SK-N-SH (cell line): ENCODE measurements around the gene HAUS3. TPM values are rescaled to one million over a fixed set of nuclear protein-coding genes. Genes with fewer than 3 reads are reported as not detected.

Experiments
- CTCF ChIA-PET: fragments of 300-600, 350-600 bp; formaldehyde crosslinking; extraction: SDS; loops from one replicate; lab custom pipeline; 2021; lab: Yijun Ruan, JAX
- POLR2A ChIA-PET: fragments of 350-600 bp; sonication (Branson Sonifier 250); formaldehyde crosslinking; extraction: SDS; loops from one replicate; lab custom pipeline; 2020; ENCODE audit warnings: antibody characterized with exemption, inconsistent platforms; lab: Yijun Ruan, JAX
- DNase-seq: peaks from one replicate; pipeline ENCODE4 v3.0.0; 2012
- H2AFZ ChIP-seq: fragments of 200-600 bp; sonication (generic); 2 replicates; pipeline ENCODE4 v1.8.1; 2016; ENCODE audit warnings: antibody characterized with exemption, mild to moderate bottlenecking, low read depth
- H3F3A ChIP-seq: fragments of 200-600 bp; sonication (generic); replicated peaks from 2 replicates; pipeline ENCODE3; 2016; ENCODE audit warnings: antibody characterized with exemption, mild to moderate bottlenecking; ENCODE audit not compliant: insufficient read depth
- H3K27ac ChIP-seq, 2 experiments: fragments of 200-500 bp in 1 of 2; fragments of 200-600 bp in 1 of 2; sonication (Bioruptor generic) in 1 of 2; sonication (generic), shearing (Covaris generic) in 1 of 2; 2 replicates each; pipeline versions ENCODE4 v1.5.1 to v1.6.1; 2014 to 2016; ENCODE audit warnings: low read depth in 2 of 2, inconsistent platforms in 1 of 2, low read length in 1 of 2, mild to moderate bottlenecking in 1 of 2, mixed read lengths in 1 of 2
- H3K27me3 ChIP-seq: fragments of 200-600 bp; sonication (generic), shearing (Covaris generic); 2 replicates; pipeline ENCODE4 v1.6.1; 2016; ENCODE audit warnings: mixed run types; ENCODE audit not compliant: insufficient read depth
- H3K36me3 ChIP-seq, 2 experiments: fragments of 200-500 bp in 1 of 2; fragments of 200-600 bp in 1 of 2; sonication (Bioruptor generic) in 1 of 2; sonication (generic) in 1 of 2; replicated peaks in 1 of 2; 2 replicates each; pipeline versions ENCODE3 to v1.5.1; 2014 to 2016; ENCODE audit warnings: low read length in 1 of 2, mild to moderate bottlenecking in 1 of 2; ENCODE audit not compliant: insufficient read depth in 2 of 2, control insufficient read depth in 1 of 2
- H3K4me1 ChIP-seq, 2 experiments: fragments of 200-500 bp in 1 of 2; fragments of 200-600 bp in 1 of 2; sonication (Bioruptor generic) in 1 of 2; sonication (generic), shearing (Covaris generic) in 1 of 2; 2 replicates each; pipeline versions ENCODE4 v1.5.1 to v1.6.1; 2014 to 2016; ENCODE audit warnings: low read depth in 1 of 2, low read length in 1 of 2, mixed run types in 1 of 2; ENCODE audit not compliant: insufficient read depth in 2 of 2, control insufficient read depth in 1 of 2
- H3K4me2 ChIP-seq: fragments of 200-600 bp; sonication (generic), shearing (Covaris generic); 2 replicates; pipeline ENCODE4 v1.6.1; 2017; ENCODE audit warnings: mixed run types
- H3K4me3 ChIP-seq, 2 experiments: fragments of 200-500 bp in 1 of 2; fragments of 200-600 bp in 1 of 2; sonication (Bioruptor generic) in 1 of 2; sonication (generic), shearing (Covaris generic) in 1 of 2; 2 replicates each; pipeline versions ENCODE4 v1.5.1 to v1.8.1; 2014 to 2016; ENCODE audit warnings: low read depth in 2 of 2, inconsistent platforms in 1 of 2, low read length in 1 of 2, mild to moderate bottlenecking in 1 of 2, mixed read lengths in 1 of 2, moderate library complexity in 1 of 2
- H3K79me2 ChIP-seq: fragments of 200-600 bp; sonication (generic); 2 replicates; pipeline ENCODE4 v1.8.1; 2017; ENCODE audit warnings: mild to moderate bottlenecking; ENCODE audit not compliant: insufficient read depth
- H3K9ac ChIP-seq: fragments of 200-600 bp; sonication (generic); 2 replicates; pipeline ENCODE4 v1.6.1; 2017; ENCODE audit warnings: mixed run types
- H3K9me2 ChIP-seq: fragments of 200-600 bp; sonication (generic); 2 replicates; pipeline ENCODE4 v1.6.1; 2017; ENCODE audit warnings: mixed run types
- H3K9me3 ChIP-seq: fragments of 200-600 bp; sonication (generic); 2 replicates; pipeline ENCODE4 v1.6.1; 2017; ENCODE audit warnings: mixed run types, mild to moderate bottlenecking, moderate library complexity
- H4K20me1 ChIP-seq: fragments of 200-600 bp; sonication (generic); 2 replicates; pipeline ENCODE4 v1.6.1; 2017; ENCODE audit warnings: mild to moderate bottlenecking, mixed run types; ENCODE audit not compliant: insufficient read depth
- CTCF ChIP-seq: fragments of 200-600 bp; sonication (generic); IDR thresholded peaks from 2 replicates; pipeline ENCODE4 v1.6.1; 2017; ENCODE audit warnings: antibody characterized with exemption, mild to moderate bottlenecking, moderate library complexity
- ELF1 ChIP-seq: IDR thresholded peaks from 2 replicates; pipeline ENCODE4 v1.4.0; 2012
- FOXJ3 ChIP-seq: sonication (generic); formaldehyde crosslinking; IDR thresholded peaks from 2 replicates; pipeline ENCODE4 v1.5.1; 2020; ENCODE audit warnings: mild to moderate bottlenecking, missing genetic modification reagents
- REST ChIP-seq: IDR thresholded peaks from 2 replicates; pipeline ENCODE4 v1.6.1; 2012; ENCODE audit warnings: mild to moderate bottlenecking, low read depth, low read length, moderate library complexity
- TAF1 ChIP-seq: IDR thresholded peaks from 2 replicates; pipeline ENCODE4 v1.6.1; 2012; ENCODE audit warnings: low read depth, mild to moderate bottlenecking, low read length, moderate library complexity, borderline replicate concordance
- USF1 ChIP-seq: IDR thresholded peaks from 2 replicates; pipeline ENCODE4 v1.4.0; 2012; ENCODE audit warnings: low read depth, borderline replicate concordance
- YY1 ChIP-seq: IDR thresholded peaks from 2 replicates; pipeline ENCODE4 v1.4.0; 2012; ENCODE audit warnings: low read depth, mild to moderate bottlenecking
- ZBTB33 ChIP-seq: IDR thresholded peaks from 2 replicates; pipeline ENCODE4 v1.4.0; 2012; ENCODE audit warnings: low read depth, borderline replicate concordance
- WGBS: methylation state at CpG from one replicate; pipeline ENCODE4 v1.1.6; 2017; ENCODE audit warnings: low lambda C conversion rate; 5-methylcytosine and 5-hydroxymethylcytosine counted together
- polyA plus RNA-seq, 3 experiments: library from polyadenylated mRNA; depleted of rRNA; stranded (reverse); fragments of >200 nt; gene quantifications; 2 replicates each; pipeline ENCODE4 v1.2.3, GENCODE V29; 2012

The HAUS3 gene
- polyA plus RNA-seq, 1 of the 3 experiments (the other 2 are of a cell fraction): 6.3 TPM

- TF ChIP-seq ZBTB33: no peak
- no peak for TF ChIP-seq TAF1
- no peak for TF ChIP-seq CTCF
- no peak for TF ChIP-seq REST
- no peak for TF ChIP-seq FOXJ3 (CRISPR knock-in tag)
- no peak for TF ChIP-seq ELF1
- TF ChIP-seq YY1: no peak
- no peak for TF ChIP-seq USF1
- TF ChIP-seq, all 33 proteins: peak for 0
- H3K9ac ChIP-seq: no peak overlapping the region
- peaks cover 8% of the 10 kb centered on the region for H3K79me2 ChIP-seq
- no peaks in the 10 kb centered on the region for H3K9me3 ChIP-seq
- peaks cover 0 to 69% of the 10 kb centered on the region in 2 experiments for H3K36me3 ChIP-seq
- POLR2A ChIA-PET: interaction anchor here (0.9 kb wide), 1 partner anchor 9 kb away, joined by 6 read pairs; no protein-coding TSS in a partner anchor
- CTCF ChIA-PET: interaction anchor here (1.2 to 1.4 kb wide), 2 partner anchors 8 to 31 kb away, joined by 3 read pairs; no protein-coding TSS in a partner anchor
- DNase-seq: peak; percentile 28
- WGBS: 97% methylated on average over 19 of the region's 25 CpGs
- peaks cover 34% of the 10 kb centered on the region for H4K20me1 ChIP-seq
- no peak overlapping the region for H3K27ac ChIP-seq
- peaks cover 0 to 8% of the 10 kb centered on the region in 2 experiments; a peak in 1 of 4 replicates for H3K4me1 ChIP-seq
- H3K27me3 ChIP-seq: no peaks in the 10 kb centered on the region
- no peaks in the 10 kb centered on the region for H3F3A ChIP-seq
- no peak overlapping the region for H2AFZ ChIP-seq
- no peak overlapping the region for H3K4me3 ChIP-seq
- H3K4me2 ChIP-seq: no peak overlapping the region
- no peaks in the 10 kb centered on the region for H3K9me2 ChIP-seq
These were observed 9.3 kb upstream of the HAUS3 start for GRCh38 chr4:2251073-2251794.
